Adrenal gland (tissue), 5 donors: Measurements from ENCODE around the gene PNPO.

Source experiments
- POLR2A ChIP-seq, 2 donors: fragments of 450-650 bp; IDR thresholded peaks; one replicate each; pipeline ENCODE4 v1.6.1; 2017; ENCODE audit warnings: antibody characterized with exemption in 2 of 2, mild to moderate bottlenecking in 2 of 2, moderate library complexity in 1 of 2
- TF ChIP-seq, protein P1 (sequence below), 6 experiments: fragments of 450-650 bp in 4 of 6; fragments of 200-600 bp in 2 of 6; sonication (generic) in 1 of 6; IDR thresholded peaks; 1 replicate in 5 of 6; 2 replicates in 1 of 6; pipeline versions ENCODE4 v1.5.1 to v1.8.0; 2016 to 2021; ENCODE audit warnings: antibody characterized with exemption in 6 of 6, mild to moderate bottlenecking in 2 of 6, moderate library complexity in 1 of 6
- donor health status: DM: no; HTN: no; CAD: no.

DNA sequence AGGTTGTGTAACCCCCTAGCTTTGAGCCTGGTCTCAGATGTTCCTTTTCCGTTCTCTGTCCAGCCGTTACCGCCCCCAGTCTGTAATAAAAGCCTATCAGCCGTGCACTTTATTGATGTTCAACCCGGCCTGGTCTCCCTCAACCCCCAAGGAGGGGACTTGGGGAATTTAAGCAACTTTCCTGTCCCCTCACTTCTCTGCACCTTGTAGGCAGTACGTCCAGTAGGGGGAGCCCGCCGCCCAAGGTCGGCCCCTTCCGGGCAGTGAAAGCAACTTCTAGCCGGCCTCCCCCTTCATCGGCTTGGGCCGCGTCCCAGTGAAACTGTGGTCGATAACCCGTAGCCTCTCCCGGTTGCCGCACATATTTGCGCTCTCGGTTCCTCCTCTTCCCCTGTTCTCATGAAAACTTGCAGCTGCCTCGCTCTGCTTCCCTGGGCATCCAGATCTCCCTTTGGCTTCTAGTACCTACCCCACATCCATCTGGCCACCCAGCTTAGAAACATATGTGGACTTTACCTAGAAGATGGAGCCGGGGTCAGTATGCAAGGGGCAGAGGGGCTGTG lies 7.9 kb downstream of the PNPO start:
- TF ChIP-seq, protein P1, sequence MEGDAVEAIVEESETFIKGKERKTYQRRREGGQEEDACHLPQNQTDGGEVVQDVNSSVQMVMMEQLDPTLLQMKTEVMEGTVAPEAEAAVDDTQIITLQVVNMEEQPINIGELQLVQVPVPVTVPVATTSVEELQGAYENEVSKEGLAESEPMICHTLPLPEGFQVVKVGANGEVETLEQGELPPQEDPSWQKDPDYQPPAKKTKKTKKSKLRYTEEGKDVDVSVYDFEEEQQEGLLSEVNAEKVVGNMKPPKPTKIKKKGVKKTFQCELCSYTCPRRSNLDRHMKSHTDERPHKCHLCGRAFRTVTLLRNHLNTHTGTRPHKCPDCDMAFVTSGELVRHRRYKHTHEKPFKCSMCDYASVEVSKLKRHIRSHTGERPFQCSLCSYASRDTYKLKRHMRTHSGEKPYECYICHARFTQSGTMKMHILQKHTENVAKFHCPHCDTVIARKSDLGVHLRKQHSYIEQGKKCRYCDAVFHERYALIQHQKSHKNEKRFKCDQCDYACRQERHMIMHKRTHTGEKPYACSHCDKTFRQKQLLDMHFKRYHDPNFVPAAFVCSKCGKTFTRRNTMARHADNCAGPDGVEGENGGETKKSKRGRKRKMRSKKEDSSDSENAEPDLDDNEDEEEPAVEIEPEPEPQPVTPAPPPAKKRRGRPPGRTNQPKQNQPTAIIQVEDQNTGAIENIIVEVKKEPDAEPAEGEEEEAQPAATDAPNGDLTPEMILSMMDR (IDR thresholded peaks at IDR 0.05), result peak; percentile 87 to 93 (median 90)
- TF ChIP-seq POLR2A (IDR thresholded peaks at IDR 0.05), result no peak
